Activated CD4-positive, CD25-positive, alpha-beta regulatory T cell treated with anti-CD3 and anti-CD28 coated beads, Interleukin-2, amount 50 U/mL, for 24 hours (primary cell): ENCODE data around the gene FAM184B.

ENCODE experiments used
- ATAC-seq, 2 donors: fragments of 150-1000 bp; cut with Tn5 transposase; one replicate each; pipeline ENCODE4 v1.10.0; 2021; ENCODE audit warnings: mild to moderate bottlenecking in 1 of 2, moderate library complexity in 1 of 2

The FAM184B gene

DNA sequence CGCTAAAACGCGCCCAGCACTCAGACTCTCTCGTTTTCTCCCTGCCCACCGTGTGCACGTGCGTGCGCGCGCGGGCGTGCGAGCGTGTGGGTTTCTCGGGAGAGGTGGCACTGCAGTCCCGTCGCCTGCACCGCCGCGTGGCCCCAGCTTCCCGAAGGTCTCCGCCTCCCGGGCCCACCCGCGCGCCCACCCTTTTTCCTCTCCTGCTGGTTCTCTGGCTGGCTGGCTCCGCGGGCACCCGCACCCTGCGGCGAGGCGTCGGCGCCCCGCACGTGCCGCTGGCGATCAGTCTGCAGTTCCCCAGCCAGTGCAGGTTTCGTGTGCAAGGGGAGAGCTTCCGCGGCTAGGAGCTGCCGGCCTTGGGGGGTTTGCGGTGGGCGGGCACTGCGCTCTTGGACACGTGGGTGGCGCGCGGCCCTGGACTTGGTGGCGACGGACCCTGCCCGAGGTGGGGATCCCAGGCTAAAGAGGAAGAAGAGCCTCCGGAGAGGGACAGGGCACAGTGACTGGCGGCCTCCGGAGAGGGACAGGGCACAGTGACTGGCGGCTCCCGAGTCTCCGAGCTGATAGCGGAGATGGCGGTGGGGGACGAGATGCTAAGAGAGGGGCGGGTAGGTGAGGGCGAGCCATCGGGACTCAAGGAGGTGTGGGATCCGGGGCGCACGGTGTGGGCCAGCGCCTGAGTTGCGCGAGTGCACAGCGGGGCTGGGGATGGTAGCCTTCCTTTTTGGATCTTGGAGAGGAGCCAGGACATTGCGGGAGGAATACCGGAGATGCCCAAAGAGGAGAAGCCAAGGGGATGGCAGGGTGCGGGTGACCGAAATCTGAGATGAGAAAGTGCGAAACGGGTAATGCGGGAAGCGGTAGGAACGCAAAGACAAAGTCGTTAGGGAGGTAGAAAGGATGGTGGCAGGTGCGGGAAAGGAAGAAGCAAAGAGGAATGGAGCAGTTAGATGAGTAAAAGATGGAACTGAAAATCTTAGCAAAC is at the start of gene FAM184B:
FAM184B (minus strand) TSS at position 322 of the 988 bp plus-strand sequence. CDS start 322 bp downstream, outside the sequence.
- ATAC-seq = no peak

- ATAC-seq = peak in 1 of 2 donors; percentile 38
Observed at GRCh38 chr4:17823871-17824669, 42.6 kb upstream of the FAM184B start.

DNA sequence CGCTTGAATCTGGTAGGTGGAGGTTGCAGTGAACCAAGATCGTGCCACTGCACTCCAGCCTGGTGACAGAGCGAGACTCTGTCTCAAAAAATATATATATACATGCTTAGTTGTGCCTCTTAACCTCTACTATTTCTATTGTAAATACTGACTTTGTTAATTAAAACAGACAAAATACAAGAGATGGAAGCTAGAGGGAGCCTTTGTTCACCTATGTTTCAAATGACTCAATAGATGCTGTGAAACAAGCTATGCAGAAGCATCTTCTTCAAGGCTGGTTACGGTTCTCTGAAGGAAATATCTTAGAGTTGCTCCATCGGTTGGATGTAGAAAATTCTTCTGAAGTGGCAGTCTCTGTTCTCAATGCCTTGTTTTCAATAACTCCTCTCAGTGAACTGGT is 35.6 kb upstream of the FAM184B start:
- peak; percentile 73 to 75 for ATAC-seq

DNA sequence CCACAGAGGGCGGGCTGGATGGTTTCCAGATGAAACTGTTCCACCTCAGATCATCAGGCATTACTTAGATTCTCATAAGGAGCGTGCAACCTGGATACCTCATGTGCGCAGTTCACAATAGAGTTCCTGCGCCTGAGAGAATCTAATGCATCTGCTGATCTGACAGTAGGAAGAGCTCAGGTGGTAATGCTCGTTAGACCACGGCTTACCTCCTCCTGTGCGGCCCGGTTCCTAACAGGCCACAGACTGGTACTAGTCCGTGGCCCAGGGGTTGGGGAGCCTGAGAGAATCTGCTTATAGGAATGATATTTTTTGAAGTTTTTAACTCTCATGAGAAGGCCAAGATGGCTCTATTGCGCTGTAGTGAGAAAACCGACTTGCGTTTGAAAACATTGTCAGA is 34.7 kb upstream of the FAM184B start:
- no peak for ATAC-seq

DNA sequence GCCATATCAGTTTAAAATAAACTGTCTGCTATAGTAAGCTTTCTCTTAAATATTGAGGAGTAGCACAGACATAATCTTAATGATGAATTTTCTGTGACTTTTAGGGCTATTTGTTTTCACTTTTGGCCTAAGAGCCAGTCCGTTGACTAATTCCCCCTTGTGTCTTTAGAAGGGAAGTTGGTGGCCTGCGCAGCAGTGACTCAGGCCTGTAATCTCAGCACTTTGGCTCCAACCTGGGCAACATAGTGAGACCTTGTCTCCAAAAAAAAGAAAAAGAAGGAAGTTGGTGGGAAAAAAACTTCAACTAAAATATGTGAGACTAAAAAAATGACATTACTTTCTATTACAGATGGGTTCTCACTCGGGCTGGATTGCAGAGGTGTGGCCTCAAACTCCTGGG is 32.7 kb upstream of the FAM184B start:
- no peak for ATAC-seq

DNA sequence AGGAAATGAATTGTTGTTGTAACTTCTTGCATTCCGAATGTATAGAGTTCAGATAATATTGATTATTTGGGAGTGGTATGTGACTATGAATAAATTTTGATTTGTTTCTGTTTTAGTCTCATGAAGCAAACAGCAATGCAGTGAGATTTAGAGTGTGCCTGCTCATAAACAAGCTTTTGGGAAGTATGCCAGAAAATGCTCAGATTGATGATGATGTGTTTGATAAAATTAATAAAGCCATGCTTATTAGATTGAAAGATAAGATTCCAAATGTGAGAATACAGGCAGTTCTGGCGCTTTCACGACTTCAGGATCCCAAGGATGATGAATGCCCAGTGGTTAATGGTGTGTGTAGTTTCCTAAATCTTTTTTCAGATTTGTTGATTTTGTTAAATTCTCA is 31.4 kb upstream of the FAM184B start:
- ATAC-seq = no peak

DNA sequence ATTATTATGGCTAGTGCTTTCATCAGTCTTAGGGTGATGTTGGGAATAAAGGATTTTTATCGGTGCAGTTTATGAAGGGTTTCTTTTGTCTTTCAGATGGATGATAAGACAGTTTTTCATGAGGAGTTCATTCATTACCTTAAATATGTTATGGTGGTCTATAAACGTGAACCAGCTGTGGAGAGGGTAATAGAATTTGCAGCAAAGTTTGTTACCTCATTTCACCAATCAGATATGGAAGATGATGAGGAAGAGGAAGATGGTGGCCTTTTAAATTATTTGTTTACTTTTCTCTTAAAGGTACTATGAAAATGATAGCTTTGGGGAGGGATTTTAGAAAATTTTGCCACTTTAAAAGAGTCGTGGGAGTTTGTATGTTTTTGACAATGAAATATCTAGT is 30.7 kb upstream of the FAM184B start:
- no peak for ATAC-seq

DNA sequence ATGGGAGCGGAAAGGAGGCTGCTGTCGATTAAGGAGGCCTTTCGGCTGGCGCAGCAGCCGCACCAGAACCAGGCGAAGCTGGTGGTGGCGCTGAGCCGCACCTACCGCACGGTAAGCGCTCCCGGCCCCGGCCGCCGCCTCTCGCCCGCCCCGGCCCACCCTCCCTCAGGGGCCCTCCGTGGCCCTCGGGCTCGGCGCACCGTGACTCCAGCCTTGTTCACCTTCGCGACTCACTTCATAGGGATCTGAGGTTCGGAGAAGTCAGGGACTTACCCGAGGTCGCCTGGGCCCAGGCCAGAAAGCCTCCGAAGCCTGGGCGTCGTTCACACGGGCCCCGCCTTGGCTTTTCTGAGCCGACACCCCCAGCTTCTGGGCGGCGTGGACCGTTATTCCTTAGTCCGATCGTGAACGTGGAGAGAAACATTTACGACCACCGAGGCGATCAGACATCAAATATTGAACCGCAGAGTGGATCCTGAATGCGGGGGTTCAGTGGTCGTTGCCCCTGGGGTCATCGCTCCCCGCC is 29.7 kb upstream of the FAM184B start:
- ATAC-seq = peak; percentile 15 to 16

GRCh38 chr4:17810260-17811077 is 29.0 kb upstream of the FAM184B start, which contains the start of the genes DCAF16 and NCAPG:
DCAF16 (minus strand) TSS chr4:17810757; CDS start chr4:17804141, 6,616 bp downstream.
NCAPG (plus strand) TSS chr4:17810979; CDS start chr4:17811078, 99 bp downstream.
- ATAC-seq = peak; percentile 88

GRCh38 chr4:17809667-17810066 is 28.2 kb upstream of the FAM184B start:
- ATAC-seq = no peak

- no peak for ATAC-seq
Observed at GRCh38 chr4:17807446-17807845, 26.0 kb upstream of the FAM184B start.

GRCh38 chr4:17805580-17806155 is 24.2 kb upstream of the FAM184B start:
- ATAC-seq = peak in 1 of 2 donors; percentile 14

- ATAC-seq = no peak
Observed at GRCh38 chr4:17797808-17798207, 16.4 kb upstream of the FAM184B start.

- no peak for ATAC-seq
Observed at GRCh38 chr4:17794730-17795129, 13.3 kb upstream of the FAM184B start.

DNA sequence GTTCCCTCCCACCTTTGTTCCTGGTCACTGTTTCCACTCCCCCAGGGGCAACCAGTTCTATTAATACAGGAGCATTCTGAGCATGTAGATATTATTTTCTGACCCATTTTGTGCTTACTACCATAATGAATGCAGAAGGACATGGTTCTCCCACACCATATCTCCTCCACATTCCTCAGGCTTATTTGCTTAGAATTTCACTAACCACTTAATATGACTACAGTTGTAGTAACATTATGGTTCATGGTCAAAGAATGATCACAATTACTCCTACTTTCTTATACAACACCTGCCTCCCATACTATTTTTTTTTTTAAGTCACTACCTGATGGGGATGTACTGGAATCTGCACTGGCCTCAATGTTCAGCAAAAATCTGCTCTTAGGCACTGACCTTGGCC is 7.5 kb upstream of the FAM184B start:
- ATAC-seq = no peak

DNA sequence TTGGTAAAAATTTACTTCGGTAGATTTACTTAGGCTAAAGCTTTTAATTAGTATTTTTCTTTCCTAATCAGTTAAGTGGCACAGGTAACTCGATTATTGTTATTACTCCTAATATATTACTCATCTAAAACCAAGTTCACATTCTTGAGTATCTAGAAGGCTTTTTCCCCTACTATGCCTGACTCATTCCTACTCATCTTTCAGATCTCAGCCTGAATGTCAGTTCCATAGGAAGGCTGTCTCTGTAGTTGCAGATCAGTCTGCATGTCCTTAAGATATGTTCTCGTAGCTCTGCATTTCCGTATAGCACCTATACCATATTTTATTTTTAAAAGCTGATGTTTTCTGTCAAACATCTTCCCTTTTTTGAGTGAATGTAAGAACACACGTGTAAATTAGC is 5.9 kb upstream of the FAM184B start:
- ATAC-seq = peak in 1 of 2 donors; percentile 48

GRCh38 chr4:17786567-17786966 is 5.1 kb upstream of the FAM184B start:
- no peak for ATAC-seq

GRCh38 chr4:17785858-17786257 is 4.4 kb upstream of the FAM184B start:
- no peak for ATAC-seq

DNA sequence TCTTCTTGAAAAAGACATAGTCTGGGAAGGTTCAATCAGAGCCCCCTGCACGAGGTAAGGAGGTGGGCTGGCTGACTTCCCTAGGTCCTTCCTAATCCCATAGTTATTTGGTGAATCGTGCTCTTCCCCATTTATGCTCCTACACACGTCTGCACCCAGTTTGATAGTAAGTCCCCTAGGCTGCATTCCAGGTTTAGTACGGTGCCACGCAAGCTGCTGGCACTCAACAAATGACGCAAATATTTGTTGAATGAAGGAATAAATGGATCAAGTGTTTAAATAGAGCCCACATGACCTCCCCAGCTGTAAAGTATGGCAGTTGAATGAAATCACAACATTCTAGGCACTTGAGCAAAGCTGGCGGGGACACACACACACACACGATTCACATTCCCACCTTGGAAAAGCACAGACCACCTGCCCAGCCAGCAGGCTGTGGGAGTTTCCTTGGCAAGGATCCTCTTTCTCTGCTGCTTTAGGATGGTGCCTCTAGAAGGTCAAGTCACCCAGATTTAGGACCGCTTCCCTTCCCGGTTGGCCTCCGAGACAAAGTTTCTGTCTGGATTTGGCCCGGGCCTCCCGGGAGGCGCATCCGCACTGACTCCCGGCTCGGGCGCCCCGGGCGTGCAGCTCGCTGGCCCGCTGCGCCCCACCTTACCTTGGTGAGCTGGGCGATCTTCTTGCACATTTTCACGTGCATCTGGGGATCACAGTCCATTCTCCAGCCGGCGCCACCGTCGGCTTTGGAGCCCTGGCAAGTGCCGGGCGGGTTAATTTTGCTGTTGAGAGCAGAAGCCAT is 721 bp downstream of the FAM184B start:
- ATAC-seq = no peak

DNA sequence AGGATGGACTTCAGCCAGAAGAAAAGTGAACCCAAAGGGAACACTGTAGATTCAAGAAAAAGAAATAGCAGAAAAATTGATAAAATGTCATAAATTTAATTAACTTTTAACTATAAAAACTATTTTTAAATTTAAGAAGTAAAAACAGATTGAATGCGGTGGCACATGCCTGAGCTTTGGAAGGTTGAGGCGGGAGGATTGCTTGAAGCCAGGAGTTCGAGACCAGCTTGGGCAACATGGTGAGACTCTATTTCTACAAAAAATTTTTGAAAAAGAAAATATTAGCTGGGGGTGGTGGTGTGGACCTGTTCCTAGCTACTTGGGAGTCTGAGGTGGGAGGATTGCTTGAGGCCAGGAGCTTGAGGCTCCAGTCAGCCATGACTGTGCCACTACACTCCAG is 3.0 kb downstream of the FAM184B start:
- ATAC-seq = no peak

DNA sequence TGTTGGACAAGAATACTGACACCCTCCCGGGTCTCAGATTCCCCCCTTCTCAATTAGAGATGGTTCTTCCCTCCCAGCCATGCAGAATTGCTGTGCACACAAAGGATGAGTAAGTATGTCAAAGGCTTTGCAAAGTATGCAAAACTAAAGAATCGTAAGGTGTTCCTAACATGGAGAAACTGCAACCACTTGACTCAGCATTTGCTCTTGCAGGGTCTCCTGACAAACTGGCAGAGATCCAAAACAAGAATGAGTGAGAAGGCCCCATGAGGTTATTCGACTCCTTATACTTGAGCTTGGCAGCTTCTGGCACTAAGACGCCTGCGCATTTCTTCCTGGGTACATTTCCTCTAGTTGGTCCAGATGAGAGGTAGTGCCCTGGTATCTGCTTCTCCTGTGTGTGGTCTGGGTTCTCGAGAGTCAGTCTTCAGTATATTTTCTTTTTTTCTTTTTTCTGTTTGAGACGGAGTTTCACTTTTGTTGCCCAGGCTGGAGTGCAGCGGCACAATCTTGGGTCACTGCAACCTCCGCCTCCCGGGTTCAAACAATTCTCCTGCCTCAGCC is 8.2 kb downstream of the FAM184B start:
- no peak for ATAC-seq
